ENCODE measurements around the gene CENPM.

GRCh38 chr22:41902016-41902415 is 44.9 kb downstream of the CENPM start:
- no peak for TF ChIP-seq CTCF (IDR thresholded peaks at IDR 0.05)
- TF ChIP-seq JUND (IDR thresholded peaks at IDR 0.05), result no peak
- no peak for TF ChIP-seq TCF12 (IDR thresholded peaks at IDR 0.05)
- TF ChIP-seq MAX (IDR thresholded peaks at IDR 0.05; ENCODE audit: low read depth), result no peak
- no peak for TF ChIP-seq EZH2phosphoT487 (IDR thresholded peaks at IDR 0.05; ENCODE audit: borderline replicate concordance, low read depth)
